ENCODE data around the gene NACC1. TPM values are rescaled to one million over a fixed set of nuclear protein-coding genes. Genes with fewer than 3 reads are reported as not detected.

The NACC1 gene
- total and polyA plus RNA-seq, 7 donors: 11.9 to 63.4 (median 43.5) TPM

DNA sequence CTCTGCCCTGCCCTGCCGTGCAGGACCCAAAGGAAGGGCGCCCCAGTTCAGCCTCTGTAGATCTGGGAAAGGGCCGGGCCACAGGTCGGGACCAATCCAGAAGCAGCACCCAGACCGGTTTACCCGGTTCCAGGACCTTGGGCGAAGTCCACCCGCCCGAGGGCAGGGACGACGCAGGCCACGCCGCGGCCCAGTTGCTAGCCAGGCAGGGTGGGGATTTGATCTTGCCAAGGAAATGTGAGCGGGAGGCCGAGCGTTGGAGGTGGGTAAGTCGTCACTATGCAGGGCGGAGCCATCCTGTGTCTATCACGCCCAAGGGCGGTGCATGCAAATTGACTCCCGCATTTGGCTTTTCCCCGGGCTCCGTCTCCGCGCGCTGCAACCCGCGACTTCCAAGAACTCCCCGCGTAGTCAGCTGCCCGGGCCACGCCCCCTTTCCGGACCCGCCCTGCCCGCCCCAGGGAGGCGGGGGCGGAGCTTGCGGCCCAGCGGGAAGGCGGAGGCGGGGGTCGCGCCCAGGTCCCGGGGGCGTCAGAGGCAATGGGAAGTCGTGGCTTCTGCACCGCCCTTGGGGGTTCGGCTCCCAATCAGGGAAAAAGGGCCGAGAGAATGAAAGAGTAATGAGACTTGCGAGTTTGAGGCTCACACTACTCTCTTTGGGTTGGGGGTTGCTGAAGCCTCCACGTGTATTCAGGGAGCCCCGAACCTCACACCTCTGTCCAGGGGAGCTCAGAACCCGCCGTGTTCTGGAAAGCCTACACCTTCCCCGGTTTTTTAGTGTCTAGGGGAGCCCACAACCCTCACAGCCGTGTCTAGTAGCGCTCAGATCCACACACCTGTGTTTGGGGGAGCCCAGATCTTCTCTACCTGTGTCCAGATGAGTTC is 44.9 kb downstream of the NACC1 start:
- intact Hi-C loops (cut with DNase I): loop anchor here in 1 of 2 donors (5.0 kb wide), 1 partner anchor 99 kb away; no protein-coding TSS in a partner anchor
- ATAC-seq: peak; percentile 93 to 94 (median 94)
- Histone ChIP-seq H3K4me1 (peaks cover 23% of the 10 kb centered on the region), H3K27me3 (ENCODE audit: insufficient read depth in 3 of 3, low read length in 2 of 3) (no peaks in the 10 kb centered on the region), H3K4me3 (peak overlapping the region; percentile 61), H3K27ac (peak overlapping the region; percentile 81), H3K36me3 (ENCODE audit: insufficient read depth in 1 of 2, low read depth in 1 of 2) (no peaks in the 10 kb centered on the region), H3K9me3 (no peaks in the 10 kb centered on the region)
- DNase-seq: peak; percentile 97 to 98
- TF ChIP-seq, protein P1, sequence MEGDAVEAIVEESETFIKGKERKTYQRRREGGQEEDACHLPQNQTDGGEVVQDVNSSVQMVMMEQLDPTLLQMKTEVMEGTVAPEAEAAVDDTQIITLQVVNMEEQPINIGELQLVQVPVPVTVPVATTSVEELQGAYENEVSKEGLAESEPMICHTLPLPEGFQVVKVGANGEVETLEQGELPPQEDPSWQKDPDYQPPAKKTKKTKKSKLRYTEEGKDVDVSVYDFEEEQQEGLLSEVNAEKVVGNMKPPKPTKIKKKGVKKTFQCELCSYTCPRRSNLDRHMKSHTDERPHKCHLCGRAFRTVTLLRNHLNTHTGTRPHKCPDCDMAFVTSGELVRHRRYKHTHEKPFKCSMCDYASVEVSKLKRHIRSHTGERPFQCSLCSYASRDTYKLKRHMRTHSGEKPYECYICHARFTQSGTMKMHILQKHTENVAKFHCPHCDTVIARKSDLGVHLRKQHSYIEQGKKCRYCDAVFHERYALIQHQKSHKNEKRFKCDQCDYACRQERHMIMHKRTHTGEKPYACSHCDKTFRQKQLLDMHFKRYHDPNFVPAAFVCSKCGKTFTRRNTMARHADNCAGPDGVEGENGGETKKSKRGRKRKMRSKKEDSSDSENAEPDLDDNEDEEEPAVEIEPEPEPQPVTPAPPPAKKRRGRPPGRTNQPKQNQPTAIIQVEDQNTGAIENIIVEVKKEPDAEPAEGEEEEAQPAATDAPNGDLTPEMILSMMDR (IDR thresholded peaks at IDR 0.05): no peak
- WGBS, 3 donors: 3 to 4% (median 3%) methylated on average over 52 to 58 of the region's 58 CpGs

DNA sequence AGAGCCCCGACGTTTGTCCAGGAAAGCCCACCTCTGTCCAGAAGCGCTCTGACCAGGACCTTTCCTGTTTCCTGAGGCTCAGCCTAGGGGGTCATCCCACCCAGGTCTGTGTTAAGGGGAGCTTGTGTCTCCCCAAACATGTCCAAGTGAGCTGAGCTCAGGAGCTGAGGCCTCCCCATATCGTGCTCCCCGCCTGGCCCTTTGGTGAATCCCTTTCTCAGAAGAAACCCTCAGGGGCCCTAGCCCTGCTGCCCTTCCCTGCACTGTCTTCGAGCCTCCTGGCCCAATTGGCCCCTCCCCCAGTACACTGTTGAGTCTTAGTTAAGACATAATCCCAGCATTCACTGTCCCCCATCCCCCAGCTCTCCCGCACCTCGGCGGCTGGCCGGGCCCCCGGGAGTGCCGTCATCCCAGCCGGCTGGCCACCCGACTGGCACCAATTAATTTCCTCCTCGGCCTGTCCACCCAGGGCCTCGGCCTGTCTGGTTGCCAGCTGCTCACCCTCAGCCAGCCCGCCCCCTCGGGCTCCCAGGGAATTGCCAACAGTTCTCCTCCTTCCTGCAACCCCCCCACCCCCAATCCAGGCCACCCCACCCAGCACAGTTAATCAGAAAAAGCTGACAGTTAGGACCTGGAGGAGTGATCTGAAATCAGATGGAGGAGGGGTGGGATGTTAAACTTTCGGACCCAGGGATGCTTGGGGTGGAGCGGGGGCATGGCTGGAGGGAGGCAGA is 45.7 kb downstream of the NACC1 start:
- WGBS, 3 donors: 10 to 27% (median 16%) methylated on average over 19 to 20 of the region's 20 CpGs
- no peaks in the 10 kb centered on the region for H3K9me3 ChIP-seq
- peaks cover 23% of the 10 kb centered on the region for H3K4me1 ChIP-seq
- peak; percentile 15 to 40 (median 34) for ATAC-seq
- H3K27me3 ChIP-seq (ENCODE audit: insufficient read depth in 3 of 3, low read length in 2 of 3): no peaks in the 10 kb centered on the region
- intact Hi-C loops (cut with DNase I): loop anchor here in 1 of 2 donors (5.0 kb wide), 1 partner anchor 99 kb away; no protein-coding TSS in a partner anchor
- H3K27ac ChIP-seq: peak overlapping the region; percentile 81
- TF ChIP-seq, protein P1 (IDR thresholded peaks at IDR 0.05): no peak
- H3K4me3 ChIP-seq: peak overlapping the region; percentile 61
- no peaks in the 10 kb centered on the region for H3K36me3 ChIP-seq (ENCODE audit: insufficient read depth in 1 of 2, low read depth in 1 of 2)
- peak; percentile 73 to 78 for DNase-seq

DNA sequence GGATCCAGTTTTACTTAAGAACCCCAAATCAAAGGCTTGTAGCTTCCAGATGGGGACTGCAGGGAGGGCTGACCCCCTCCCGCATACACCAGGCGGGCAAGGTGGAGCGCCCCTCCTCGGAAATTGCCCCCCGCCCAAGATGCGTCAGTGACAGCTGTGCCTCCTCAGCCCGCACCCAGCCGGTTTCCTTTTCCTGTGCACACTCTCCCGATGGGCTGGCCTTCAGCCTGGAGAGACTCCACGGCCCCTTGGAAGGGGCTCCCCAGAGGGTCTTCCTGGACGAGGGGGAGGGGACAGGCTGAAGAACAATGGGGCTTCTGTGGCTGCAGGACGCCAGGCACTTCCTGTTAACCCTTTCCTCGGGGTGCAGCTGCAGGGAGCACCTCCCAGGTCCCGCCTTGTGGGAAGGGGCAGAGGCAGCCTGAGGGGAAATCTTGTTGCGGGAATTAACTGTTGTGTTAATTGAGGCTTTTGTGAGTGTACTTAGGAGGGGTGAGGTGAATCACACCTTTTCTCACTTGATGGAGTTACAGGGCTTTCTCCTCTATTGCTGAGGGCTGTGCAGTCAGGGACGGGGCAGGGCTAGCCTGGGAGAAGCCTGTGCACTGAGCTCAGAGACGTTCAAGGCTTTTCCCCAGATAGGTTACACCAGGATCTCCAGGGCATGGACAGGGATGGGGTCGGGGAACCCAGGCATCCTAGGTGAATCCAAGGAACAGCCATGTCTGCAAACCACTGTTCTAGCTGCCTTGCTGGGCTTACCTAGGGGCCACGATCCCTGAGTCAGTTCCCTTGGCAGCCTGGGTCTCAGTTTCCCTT is 46.5 kb downstream of the NACC1 start:
- H3K4me3 ChIP-seq: peak overlapping the region; percentile 61

More for the DNA sequence above, 46.5 kb downstream of the NACC1 start:
- intact Hi-C loops (cut with DNase I): loop anchor here in 1 of 2 donors (5.0 kb wide), 1 partner anchor 98 kb away; no protein-coding TSS in a partner anchor
- ATAC-seq (peak in 1 of 4 donors; percentile 5), DNase-seq (peak in 1 of 2 donors; percentile 78)
- Histone ChIP-seq H3K36me3 (ENCODE audit: insufficient read depth in 1 of 2, low read depth in 1 of 2) (no peaks in the 10 kb centered on the region), H3K4me1 (peaks cover 23% of the 10 kb centered on the region), H3K27me3 (ENCODE audit: insufficient read depth in 3 of 3, low read length in 2 of 3) (no peaks in the 10 kb centered on the region), H3K9me3 (no peaks in the 10 kb centered on the region), H3K27ac (peak overlapping the region; percentile 81)
- TF ChIP-seq, protein P1 (IDR thresholded peaks at IDR 0.05): no peak
- 31 to 44% (median 33%) methylated on average over 18 to 19 of the region's 19 CpGs for WGBS, 3 donors

Measured in psoas muscle (tissue), 8 donors.